Measurements from ENCODE around the gene THUMPD1.

The THUMPD1 gene

DNA sequence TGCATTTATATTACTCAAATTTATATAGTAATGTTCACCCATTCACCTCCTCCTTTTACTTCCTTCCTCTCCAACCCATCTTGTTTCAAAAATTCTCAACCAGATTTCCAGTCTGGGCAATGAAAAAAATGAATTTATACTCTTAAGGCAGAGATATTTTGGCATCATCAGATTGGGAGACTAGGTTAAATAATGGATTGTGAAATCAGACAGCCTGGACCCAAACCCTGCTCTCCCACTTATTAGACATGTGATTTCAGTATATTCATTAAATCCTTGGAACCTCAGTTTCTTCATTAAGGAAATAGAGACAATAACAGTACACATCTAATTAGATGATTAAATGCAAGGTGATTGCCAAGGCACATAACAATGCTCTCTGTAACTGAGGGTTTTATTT lies 52.0 kb downstream of the THUMPD1 start:
- no peak for DNase-seq

DNA sequence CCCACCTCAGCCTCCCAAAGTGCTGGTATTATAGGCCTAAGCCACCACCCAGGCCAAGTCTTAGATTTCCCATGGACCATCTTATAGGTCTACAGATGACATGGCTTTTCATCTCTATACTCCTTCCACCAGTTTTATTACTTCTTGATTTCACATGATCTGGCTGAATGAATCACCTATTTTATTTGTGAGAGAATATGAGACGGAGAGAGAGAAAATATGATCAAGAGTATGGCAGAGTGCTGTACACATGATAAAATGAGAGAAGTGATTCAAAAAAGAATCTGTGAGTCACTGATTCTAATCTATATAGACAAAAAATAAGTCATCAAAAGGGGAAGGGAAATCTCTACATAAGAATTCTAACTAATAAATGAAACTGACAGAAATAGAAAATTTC lies 57.8 kb downstream of the THUMPD1 start:
- no peak for DNase-seq

All from activated naive CD4-positive, alpha-beta T cell (primary cell).